ENCODE results near the gene SRRM3.
"Not testable (repeated sequence)": the region's sequence is repeated elsewhere in the genome, so short reads cannot be mapped to it uniquely, and the experiment has no call there.

Gene SRRM3

DNA sequence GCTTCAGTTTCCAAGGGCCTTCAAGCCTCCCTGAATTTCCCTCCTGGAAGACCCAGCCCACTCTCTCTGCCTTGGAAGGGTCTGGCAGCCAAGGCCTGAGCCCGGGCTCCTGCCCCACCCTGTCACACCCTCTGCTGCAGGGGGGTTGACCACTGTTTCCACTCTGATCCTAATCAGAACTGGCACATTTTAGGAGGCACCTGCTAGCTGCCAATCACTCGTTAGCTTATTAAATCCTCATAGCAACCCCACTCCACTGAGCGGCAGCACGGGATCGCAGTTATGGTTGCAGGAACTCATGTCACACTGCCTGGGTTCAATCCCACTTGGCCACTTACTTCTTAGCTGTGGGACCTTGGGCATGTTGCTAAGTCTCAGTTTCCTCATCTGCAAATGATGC, 113.7 kb downstream of the SRRM3 start:
- DNase-seq (ENCODE audit: low read depth, low spot score): no peak

GRCh38 chr7:76316984-76317781, 115.5 kb downstream of the SRRM3 start:
- no peak for DNase-seq (ENCODE audit: low read depth, low spot score)

GRCh38 chr7:76317782-76318487, 116.2 kb downstream of the SRRM3 start:
- DNase-seq (ENCODE audit: low read depth, low spot score): peak; percentile 90

DNA sequence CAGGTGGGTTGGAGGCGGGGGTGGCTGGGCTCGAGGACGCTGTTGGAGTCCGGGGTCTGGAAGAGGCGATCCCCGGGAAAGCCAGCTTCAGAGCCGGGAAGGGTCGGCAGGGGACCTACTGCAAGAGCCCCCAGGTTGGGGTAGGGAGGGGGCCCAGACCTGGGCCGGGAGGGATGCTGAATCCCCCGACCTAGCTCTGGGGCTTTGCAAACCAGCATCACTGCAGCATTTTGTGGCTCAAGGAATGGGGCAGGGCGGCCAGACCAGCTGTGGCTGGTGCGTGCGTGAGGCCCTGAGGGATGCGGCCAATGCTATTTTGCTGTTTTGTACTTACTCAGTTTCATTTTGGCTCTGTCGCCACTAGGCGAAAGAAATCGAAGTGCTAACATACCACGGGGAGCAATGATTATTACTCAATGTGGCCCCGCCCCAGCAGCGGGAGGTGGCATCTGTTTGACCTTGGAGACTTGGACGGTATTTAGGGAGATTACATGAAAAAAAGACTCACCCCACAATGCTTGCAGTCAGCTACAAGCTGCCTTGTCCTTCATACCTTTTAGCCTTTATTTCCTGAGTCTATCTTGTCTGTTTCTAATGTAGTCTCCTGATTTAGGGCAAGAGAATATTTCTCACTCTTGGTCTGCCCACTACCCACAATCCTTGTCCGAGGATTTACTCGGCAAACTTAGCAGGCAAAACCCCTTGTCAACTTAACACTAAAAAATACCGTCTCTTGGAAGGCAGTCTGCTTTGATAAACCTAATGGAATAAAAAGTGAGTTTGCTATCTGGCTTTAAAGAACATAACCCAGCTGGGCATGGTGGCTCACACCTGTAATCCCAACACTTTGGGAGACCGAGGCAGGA, 117.0 kb downstream of the SRRM3 start:
- peak; percentile 38 for DNase-seq (ENCODE audit: low read depth, low spot score)

DNA sequence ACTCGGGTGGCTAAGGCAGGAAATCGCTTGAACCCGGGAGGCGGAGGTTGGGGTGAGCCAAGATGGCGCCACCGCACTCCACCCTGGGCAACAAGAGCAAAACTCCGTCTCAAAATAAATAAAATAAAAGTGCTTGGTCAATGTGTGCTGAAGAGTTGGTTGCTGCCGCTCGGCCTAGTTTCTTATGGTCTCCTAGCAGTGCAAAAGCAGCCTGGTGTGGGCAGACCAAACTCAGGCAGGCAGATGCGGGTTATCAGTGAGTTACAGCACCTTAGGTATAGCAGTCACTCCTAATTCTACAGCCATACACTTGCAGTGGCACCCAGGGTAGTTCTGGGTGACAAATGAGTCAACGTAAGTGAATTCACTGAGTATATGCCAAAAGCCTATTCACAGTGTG, 123.4 kb downstream of the SRRM3 start:
- DNase-seq (ENCODE audit: low read depth, low spot score): no peak

GRCh38 chr7:76325811-76326210, 124.1 kb downstream of the SRRM3 start:
- DNase-seq (ENCODE audit: low read depth, low spot score): no peak

GRCh38 chr7:76326646-76327233, 125.0 kb downstream of the SRRM3 start:
- DNase-seq (ENCODE audit: low read depth, low spot score): no peak

DNA sequence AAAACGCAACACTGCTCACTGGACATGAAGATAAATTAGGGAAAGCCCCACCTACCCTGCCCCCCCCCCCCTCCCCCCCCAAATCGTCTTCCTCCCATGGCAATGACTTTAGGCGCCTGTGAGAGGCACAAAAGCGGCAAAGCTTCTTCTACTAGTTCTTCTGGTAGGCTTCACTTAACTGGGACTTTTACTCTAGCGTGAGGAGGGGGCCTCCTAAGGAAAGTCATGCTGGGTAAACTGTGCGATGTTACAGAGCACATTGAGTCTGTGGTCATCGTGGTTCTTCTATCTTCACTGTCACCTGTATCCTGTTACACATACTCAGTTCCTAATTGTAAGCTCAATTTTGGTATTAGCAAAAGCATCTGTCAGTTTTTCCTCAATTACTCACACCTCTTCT, 125.9 kb downstream of the SRRM3 start:
- DNase-seq (ENCODE audit: low read depth, low spot score): no peak

DNA sequence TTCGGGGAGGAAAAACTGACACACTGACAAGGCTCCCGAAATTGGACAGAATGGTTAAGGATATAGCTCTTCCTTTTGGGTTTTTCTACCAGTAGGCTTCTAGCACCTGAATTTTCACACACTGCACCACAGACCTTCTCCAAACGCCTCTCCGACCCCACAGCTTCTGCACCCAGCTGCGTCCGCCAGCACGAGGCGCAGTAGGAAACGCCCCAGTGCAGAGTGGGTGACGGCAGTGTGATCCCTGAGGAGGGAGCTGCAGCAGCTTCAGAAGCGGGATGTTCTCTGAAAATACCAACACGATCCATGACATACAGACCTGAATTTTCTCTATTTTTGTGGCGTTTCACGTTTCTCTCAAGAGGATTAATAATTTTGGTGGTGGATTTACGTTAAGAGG, 126.7 kb downstream of the SRRM3 start:
- DNase-seq (ENCODE audit: low read depth, low spot score): no peak

GRCh38 chr7:76329479-76329878, 127.8 kb downstream of the SRRM3 start:
- no peak for DNase-seq (ENCODE audit: low read depth, low spot score)

GRCh38 chr7:76330261-76330660, 128.6 kb downstream of the SRRM3 start:
- DNase-seq (ENCODE audit: low read depth, low spot score): no peak

GRCh38 chr7:76330673-76331072, 129.0 kb downstream of the SRRM3 start:
- DNase-seq (ENCODE audit: low read depth, low spot score): no peak

GRCh38 chr7:76332078-76332477, 130.4 kb downstream of the SRRM3 start:
- DNase-seq (ENCODE audit: low read depth, low spot score): no peak

GRCh38 chr7:76333511-76334101, 131.9 kb downstream of the SRRM3 start:
- no peak for DNase-seq (ENCODE audit: low read depth, low spot score)

GRCh38 chr7:76334320-76334967, 132.7 kb downstream of the SRRM3 start:
- no peak for DNase-seq (ENCODE audit: low read depth, low spot score)

DNA sequence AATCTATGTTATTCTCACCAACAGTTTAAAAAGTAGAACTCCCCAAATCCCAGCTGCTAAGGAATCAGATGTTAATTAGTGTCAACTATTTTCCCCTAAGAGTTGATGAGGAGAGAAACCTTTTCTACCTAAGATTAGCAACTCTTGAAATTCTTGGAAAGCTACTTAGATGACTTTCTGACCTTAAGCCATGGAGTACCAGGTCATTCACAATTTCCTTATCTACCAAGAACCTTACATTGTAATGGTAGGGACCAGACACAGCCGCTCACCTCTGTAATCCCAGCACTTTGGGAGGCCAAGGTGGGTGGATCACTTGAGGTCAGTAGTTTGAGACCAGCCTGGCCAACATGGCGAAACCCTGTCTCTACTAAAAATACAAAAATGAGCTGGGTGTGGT, 133.7 kb downstream of the SRRM3 start:
- DNase-seq (ENCODE audit: low read depth, low spot score): not testable (repeated sequence)

DNA sequence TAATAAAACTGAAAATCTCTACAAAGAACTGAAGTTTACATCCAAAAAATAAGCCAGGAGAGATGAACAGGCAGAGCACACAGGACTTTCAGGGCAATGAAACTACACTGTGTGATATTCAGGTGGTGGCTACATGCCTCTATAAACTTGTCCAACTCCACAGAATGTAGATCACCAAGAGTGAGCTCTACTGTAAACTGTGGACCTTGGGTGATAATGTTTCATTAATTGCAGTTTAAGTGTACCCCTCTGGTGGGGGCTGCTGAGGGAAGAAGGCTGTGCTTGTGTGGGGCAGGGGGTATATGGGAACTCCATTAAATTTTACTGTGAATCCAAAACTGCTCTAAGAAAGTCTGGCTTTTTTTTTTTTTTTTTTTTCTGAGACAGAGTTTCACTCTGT, 134.4 kb downstream of the SRRM3 start:
- no peak for DNase-seq (ENCODE audit: low read depth, low spot score)
